Rectal smooth muscle tissue (tissue), 1 donor: ENCODE results near the gene TBX5.

Source experiments
- H3K27ac ChIP-seq: one replicate; pipeline ENCODE4 v1.7.0; 2013; ENCODE audit warnings: low read depth, low read length, inconsistent platforms
- H3K27me3 ChIP-seq: one replicate; pipeline ENCODE4 v1.7.0; 2013; ENCODE audit warnings: low read length; ENCODE audit not compliant: control insufficient read depth, insufficient read depth
- H3K36me3 ChIP-seq: one replicate; pipeline ENCODE4 v1.7.0; 2013; ENCODE audit warnings: low read length; ENCODE audit not compliant: control insufficient read depth, insufficient read depth
- H3K4me1 ChIP-seq: one replicate; pipeline ENCODE4 v1.7.0; 2013; ENCODE audit warnings: low read length; ENCODE audit not compliant: control insufficient read depth, insufficient read depth
- H3K4me3 ChIP-seq: one replicate; pipeline ENCODE4 v1.7.0; 2013; ENCODE audit warnings: low read length
- H3K9ac ChIP-seq: one replicate; pipeline ENCODE4 v1.7.0; 2013; ENCODE audit warnings: low read length

Gene TBX5

GRCh38 chr12:114405519-114406271 is at the start of gene TBX5:
Gene TBX5, minus strand, starts transcription at chr12:114406144. Its CDS starts 2,246 bp downstream, at chr12:114403898.
- Histone ChIP-seq H3K4me3 (no peak within 1 kb of the TSS), H3K27ac (no peak within 1 kb of the TSS), H3K4me1 (no peaks in the 10 kb centered on the region), H3K36me3 (no peaks in the 10 kb centered on the region), H3K9ac (no peak within 1 kb of the TSS), H3K27me3 (peaks cover 52% of the 10 kb centered on the region)

DNA sequence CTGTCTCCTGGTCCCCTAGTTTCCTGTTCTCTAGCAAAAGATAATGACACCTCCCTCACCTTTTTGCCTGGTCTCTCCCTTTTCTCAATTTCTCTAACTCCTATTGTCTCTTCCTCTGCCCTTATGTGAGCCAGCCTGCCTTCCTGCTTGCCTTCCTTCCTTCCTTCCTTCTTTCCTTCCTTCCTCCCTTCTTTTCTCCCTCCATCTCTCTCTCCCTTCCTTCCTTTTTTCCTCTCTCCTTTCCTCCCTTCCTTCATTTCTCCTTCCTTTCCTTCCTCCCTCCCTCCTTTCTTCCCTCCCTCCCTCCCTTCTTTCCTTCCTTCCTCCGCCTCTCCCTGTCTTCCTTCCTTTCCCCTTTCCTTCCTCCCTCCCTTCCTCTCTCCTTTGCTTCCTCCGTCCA is 45.7 kb upstream of the TBX5 start:
- no peaks in the 10 kb centered on the region for H3K4me1 ChIP-seq
- no peak overlapping the region for H3K27ac ChIP-seq
- H3K4me3 ChIP-seq, result no peak overlapping the region
- peaks cover 4% of the 10 kb centered on the region for H3K27me3 ChIP-seq
- no peaks in the 10 kb centered on the region for H3K36me3 ChIP-seq
- no peak overlapping the region for H3K9ac ChIP-seq

DNA sequence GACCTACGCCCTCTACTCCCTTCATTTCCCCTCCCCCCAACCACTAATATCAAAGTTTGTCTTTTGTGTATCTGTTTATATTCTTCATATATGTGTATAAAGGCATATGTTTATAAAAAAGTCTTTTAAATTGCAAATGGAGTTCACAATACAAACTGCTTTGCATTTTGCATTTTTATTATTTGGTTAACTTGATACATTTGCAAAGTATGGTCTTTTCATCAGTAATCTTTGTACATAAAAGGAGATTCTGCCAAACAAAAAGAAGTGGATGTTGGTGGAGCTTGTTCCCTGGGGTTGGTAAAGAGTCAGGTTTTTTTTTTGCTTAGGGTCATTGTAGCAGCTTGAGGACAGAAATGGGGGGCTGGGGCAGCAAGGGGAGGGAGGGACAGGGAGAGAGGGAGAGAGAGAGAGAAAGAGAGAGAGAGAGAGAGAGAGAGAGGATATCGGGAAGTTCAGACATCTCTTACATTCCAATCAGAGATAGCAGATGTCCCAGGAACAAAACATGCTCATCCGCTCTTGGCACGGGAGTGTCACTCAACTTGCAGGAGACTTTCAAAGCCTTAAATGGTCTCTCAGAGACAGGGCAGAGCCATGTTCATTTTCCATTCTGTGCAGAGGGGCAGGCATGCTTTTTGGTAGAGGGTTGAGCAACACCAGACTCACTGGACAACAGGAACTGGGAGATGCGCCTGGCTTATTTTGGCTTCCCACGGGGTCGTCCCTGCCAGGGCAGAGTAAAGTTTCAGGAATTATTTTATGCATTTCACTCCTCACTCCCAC is 44.8 kb upstream of the TBX5 start:
- no peaks in the 10 kb centered on the region for H3K36me3 ChIP-seq
- no peak overlapping the region for H3K27ac ChIP-seq
- no peak overlapping the region for H3K9ac ChIP-seq
- no peak overlapping the region for H3K4me3 ChIP-seq
- no peaks in the 10 kb centered on the region for H3K4me1 ChIP-seq
- H3K27me3 ChIP-seq, result peaks cover 4% of the 10 kb centered on the region

GRCh38 chr12:114450019-114450418 is 44.1 kb upstream of the TBX5 start:
- Histone ChIP-seq H3K27ac (no peak overlapping the region), H3K9ac (no peak overlapping the region), H3K27me3 (peaks cover 4% of the 10 kb centered on the region)

GRCh38 chr12:114448618-114448933 is 42.6 kb upstream of the TBX5 start:
- no peaks in the 10 kb centered on the region for H3K4me1 ChIP-seq
- H3K4me3 ChIP-seq, result no peak overlapping the region
- no peak overlapping the region for H3K27ac ChIP-seq
- no peak overlapping the region for H3K9ac ChIP-seq
- peaks cover 9% of the 10 kb centered on the region for H3K27me3 ChIP-seq
- H3K36me3 ChIP-seq, result no peaks in the 10 kb centered on the region

More at GRCh38 chr12:114450019-114450418, 44.1 kb upstream of the TBX5 start:
- no peak overlapping the region for H3K4me3 ChIP-seq
- H3K36me3 ChIP-seq, result no peaks in the 10 kb centered on the region
- no peaks in the 10 kb centered on the region for H3K4me1 ChIP-seq

DNA sequence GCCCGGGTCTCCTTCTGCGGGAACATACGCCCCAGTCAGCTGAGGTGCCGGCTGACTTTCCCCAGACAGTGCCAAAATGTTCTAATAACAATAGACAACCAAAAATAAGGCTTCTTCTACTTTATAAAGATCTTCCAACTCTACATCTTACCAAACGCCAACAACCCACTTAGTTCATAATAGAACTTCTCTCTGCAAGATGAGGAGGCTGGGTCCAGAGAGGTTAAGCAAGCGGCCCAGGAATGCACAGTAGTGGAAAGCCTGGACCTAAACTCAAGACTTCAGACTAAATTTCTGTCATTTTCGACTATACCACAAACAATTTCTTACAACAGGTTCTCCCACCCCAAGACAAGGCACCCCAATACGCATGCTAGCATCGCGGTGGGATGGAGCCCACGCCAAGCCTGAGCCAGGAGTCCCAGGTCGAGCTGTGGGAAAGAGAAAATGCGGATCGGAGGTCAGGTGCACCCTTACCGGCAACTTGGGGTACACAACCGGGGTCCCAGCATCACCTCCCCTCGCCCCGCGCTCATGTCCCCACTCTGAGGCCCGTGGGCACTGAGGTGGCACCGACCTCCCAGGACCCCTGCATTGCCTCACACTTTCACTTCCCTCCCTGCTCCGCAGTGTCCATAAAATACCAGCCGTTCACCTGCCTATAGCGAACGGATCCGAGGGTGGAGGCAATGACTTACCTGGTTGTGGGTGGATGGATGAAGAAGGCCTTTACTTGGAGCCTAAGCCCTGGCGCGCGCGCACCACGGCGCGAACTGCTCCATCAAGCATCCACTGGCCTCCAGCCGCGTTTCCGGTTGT is 42.1 kb upstream of the TBX5 start:
- Histone ChIP-seq H3K27me3 (peaks cover 9% of the 10 kb centered on the region), H3K36me3 (no peaks in the 10 kb centered on the region), H3K9ac (no peak overlapping the region), H3K4me1 (no peaks in the 10 kb centered on the region), H3K4me3 (no peak overlapping the region), H3K27ac (no peak overlapping the region)

GRCh38 chr12:114447274-114447716 is 41.4 kb upstream of the TBX5 start:
- no peaks in the 10 kb centered on the region for H3K4me1 ChIP-seq
- no peak overlapping the region for H3K27ac ChIP-seq
- no peak overlapping the region for H3K4me3 ChIP-seq
- H3K9ac ChIP-seq, result no peak overlapping the region
- peaks cover 9% of the 10 kb centered on the region for H3K27me3 ChIP-seq
- no peaks in the 10 kb centered on the region for H3K36me3 ChIP-seq

DNA sequence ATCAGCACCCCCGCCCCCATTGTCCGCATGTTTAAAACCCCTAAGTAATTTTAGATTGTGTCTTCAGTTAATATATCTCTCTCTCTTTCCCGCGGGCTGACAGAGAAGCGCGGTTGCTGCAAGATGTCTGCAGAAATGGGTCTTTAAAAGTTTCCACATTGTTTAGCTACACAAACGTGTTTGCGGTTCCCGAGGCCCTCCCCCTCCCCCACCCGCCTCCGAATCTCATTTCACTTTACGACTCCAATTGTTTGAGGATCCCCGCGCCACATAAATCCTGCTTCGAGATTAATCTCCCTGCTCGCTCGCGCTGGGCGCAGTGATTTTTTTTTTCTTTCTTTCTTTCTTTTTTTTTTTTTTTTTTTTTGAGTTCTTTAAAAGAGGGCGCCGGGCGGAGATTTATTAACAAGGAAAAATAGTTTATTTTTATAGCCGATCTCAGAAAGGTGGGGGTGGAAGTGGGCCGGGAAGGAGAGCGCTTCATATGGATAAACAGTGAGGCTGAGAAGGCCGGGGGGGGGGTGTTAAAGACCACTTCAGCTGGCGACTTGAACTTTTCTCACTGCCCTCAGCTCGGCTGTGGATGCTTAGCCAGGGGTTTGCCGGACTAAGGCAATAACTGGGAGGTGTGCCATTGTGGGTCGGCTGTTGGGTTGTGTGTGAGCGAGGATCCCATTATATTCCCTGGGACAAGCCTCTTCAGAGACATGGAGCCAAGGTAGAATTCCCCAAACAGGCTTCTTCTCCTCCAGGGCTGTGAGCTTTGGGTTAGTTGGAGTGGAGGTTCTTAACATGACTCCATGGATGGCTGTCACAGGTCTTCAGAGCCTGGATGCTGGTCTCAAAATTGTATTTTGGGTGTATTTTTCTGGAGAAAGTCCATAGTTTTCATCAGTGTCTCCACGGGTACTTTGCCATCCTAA is 39.7 kb upstream of the TBX5 start:
- no peak overlapping the region for H3K4me3 ChIP-seq
- H3K9ac ChIP-seq, result no peak overlapping the region
- H3K4me1 ChIP-seq, result no peaks in the 10 kb centered on the region
- no peaks in the 10 kb centered on the region for H3K36me3 ChIP-seq
- peaks cover 11% of the 10 kb centered on the region for H3K27me3 ChIP-seq
- H3K27ac ChIP-seq, result no peak overlapping the region

- no peak overlapping the region for H3K4me3 ChIP-seq
- no peak overlapping the region for H3K27ac ChIP-seq
- no peak overlapping the region for H3K9ac ChIP-seq
- H3K27me3 ChIP-seq, result peaks cover 11% of the 10 kb centered on the region
- H3K4me1 ChIP-seq, result no peaks in the 10 kb centered on the region
- H3K36me3 ChIP-seq, result no peaks in the 10 kb centered on the region
These were observed 38.7 kb upstream of the TBX5 start for GRCh38 chr12:114444422-114445279.

GRCh38 chr12:114443607-114444421 is 37.9 kb upstream of the TBX5 start:
- Histone ChIP-seq H3K36me3 (no peaks in the 10 kb centered on the region), H3K4me3 (no peak overlapping the region), H3K9ac (no peak overlapping the region), H3K27ac (no peak overlapping the region), H3K4me1 (no peaks in the 10 kb centered on the region), H3K27me3 (peaks cover 11% of the 10 kb centered on the region)
